ENCODE measurements around the gene AGBL4. TPM values are rescaled to one million over a fixed set of nuclear protein-coding genes. Genes with fewer than 3 reads are reported as not detected.
A peak's percentile ranks its signal among the peaks of the same experiment; 100 is the strongest.
"Not testable (repeated sequence)": the region's sequence is repeated elsewhere in the genome, so short reads cannot be mapped to it uniquely, and the experiment has no call there.

AGBL4 gene
- total RNA-seq, 1 experiment from 2014 or later, result not detected

DNA sequence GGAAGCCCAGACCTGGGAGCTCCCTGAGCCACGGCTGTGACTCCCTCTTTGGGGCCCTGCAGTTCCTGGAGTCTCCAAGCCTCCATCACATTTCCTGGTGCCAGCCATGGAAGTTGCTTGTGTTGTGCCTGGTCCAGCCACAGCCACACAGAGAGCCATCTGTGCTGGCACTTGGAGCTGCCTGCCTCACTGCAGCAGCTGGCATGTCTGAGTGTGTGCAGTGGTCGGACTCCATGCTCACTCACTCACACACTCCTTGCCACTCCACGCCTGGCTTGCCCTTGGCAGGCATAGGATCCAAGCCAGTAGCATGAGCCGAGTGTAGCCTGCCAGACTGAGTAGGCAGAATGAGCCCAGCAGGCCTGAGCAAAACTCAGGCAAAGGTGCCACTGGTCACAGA, 730.7 kb downstream of the AGBL4 start:
- H3K9me3 ChIP-seq, result peaks cover 8% of the 10 kb centered on the region; the same call in 1 of the 2 replicates
- intact Hi-C loops (cut with micrococcal nuclease; ENCODE audit: unreplicated experiment), result no loop called here
- H3K4me1 Mint-ChIP-seq (ENCODE audit: low read depth, unreplicated experiment), result no peaks in the 10 kb centered on the region
- H3K4me3 ChIP-seq (ENCODE audit: low read depth, low read length), result no peak overlapping the region
- DNase-seq, result no peak
- no TSS peak for BruUV-seq (replicated peaks)
- H3K27me3 ChIP-seq (replicated peaks; ENCODE audit: control insufficient read depth, insufficient read depth, low read length), result no peaks in the 10 kb centered on the region
- no peaks in the 10 kb centered on the region for H3K36me3 ChIP-seq (ENCODE audit: control insufficient read depth, insufficient read depth, low read length)
- H3K4me1 ChIP-seq, result no peaks in the 10 kb centered on the region
- H3K27ac Mint-ChIP-seq (ENCODE audit: unreplicated experiment), result no peak overlapping the region
- peaks cover 22% of the 10 kb centered on the region for H3K9me3 Mint-ChIP-seq (ENCODE audit: unreplicated experiment)
- TF ChIP-seq CTCF (IDR thresholded peaks at IDR 0.05; ENCODE audit: insufficient read depth in 1 of 2, low read depth in 1 of 2, low read length in 1 of 2, severe bottlenecking in 1 of 2, unreplicated experiment in 1 of 2), result no peak
- H3K27me3 Mint-ChIP-seq (ENCODE audit: insufficient read depth, unreplicated experiment), result no peaks in the 10 kb centered on the region
- H3K36me3 Mint-ChIP-seq (ENCODE audit: insufficient read depth, unreplicated experiment), result peaks cover 5% of the 10 kb centered on the region
- POLR2A ChIA-PET, result no interaction called here
- CTCF ChIA-PET, result no interaction called here
- no peak overlapping the region for H3K4me3 Mint-ChIP-seq (ENCODE audit: unreplicated experiment)

DNA sequence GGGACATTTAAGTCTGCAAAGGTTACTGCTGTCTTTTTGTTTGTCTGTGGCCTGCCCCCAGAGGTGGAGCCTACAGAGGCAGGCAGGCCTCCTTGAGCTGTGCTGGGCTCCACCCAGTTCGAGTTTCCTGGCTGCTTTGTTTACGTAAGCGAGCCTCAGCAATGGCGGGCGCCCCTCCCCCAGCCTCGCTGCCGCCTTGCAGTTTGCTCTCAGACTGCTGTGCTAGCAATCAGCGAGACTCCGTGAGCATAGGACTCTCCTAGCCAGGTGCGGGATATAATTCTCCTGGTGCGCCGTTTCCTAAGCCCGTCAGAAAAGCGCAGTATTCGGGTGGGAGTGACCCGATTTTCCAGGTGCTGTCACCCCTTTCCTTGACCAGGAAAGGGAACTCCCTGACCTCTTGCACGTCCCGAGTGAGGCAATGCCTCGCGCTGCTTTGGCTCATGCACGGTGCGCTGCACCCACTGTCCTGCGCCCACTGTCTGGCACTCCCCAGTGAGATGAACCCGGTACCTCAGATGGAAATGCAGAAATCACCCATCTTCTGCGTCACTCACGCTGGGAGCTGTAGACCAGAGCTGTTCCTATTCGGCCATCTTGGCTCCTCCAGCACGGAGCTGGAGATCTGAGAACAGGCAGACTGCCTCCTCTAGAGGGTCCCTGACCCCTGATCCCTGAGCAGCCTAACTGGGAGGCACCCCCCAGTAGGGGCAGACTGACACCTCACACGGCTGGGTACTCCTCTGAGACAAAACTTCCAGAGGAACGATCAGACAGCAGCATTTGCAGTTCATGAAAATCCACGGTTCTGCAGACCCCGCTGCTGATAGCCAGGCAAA, 766.3 kb downstream of the AGBL4 start:
- H3K4me3 Mint-ChIP-seq (ENCODE audit: unreplicated experiment); H3K4me1 Mint-ChIP-seq (ENCODE audit: low read depth, unreplicated experiment); POLR2A ChIA-PET; H3K27ac Mint-ChIP-seq (ENCODE audit: unreplicated experiment); H3K27me3 ChIP-seq (replicated peaks; ENCODE audit: control insufficient read depth, insufficient read depth, low read length); H3K4me3 ChIP-seq (ENCODE audit: low read depth, low read length); H3K4me1 ChIP-seq; H3K27me3 Mint-ChIP-seq (ENCODE audit: insufficient read depth, unreplicated experiment); BruUV-seq (replicated peaks); intact Hi-C loops (cut with micrococcal nuclease; ENCODE audit: unreplicated experiment); H3K36me3 ChIP-seq (ENCODE audit: control insufficient read depth, insufficient read depth, low read length); H3K36me3 Mint-ChIP-seq (ENCODE audit: insufficient read depth, unreplicated experiment); H3K9me3 ChIP-seq; CTCF ChIA-PET: not testable (repeated sequence)
- peak in 1 of 2 experiments; percentile 1 for DNase-seq
- H3K9me3 Mint-ChIP-seq (ENCODE audit: unreplicated experiment), result peaks cover 29% of the 10 kb centered on the region

GRCh38 chr1:49252917-49253316, 770.8 kb downstream of the AGBL4 start:
- TF ChIP-seq CTCF (IDR thresholded peaks at IDR 0.05; ENCODE audit: insufficient read depth in 1 of 2, low read depth in 1 of 2, low read length in 1 of 2, severe bottlenecking in 1 of 2, unreplicated experiment in 1 of 2), result no peak
- H3K27me3 ChIP-seq (replicated peaks; ENCODE audit: control insufficient read depth, insufficient read depth, low read length), result no peaks in the 10 kb centered on the region
- ChIA-PET CTCF (no interaction called here), POLR2A (no interaction called here)
- H3K4me1 ChIP-seq, result no peaks in the 10 kb centered on the region
- intact Hi-C loops (cut with micrococcal nuclease; ENCODE audit: unreplicated experiment), result no loop called here
- no peak overlapping the region for H3K4me3 Mint-ChIP-seq (ENCODE audit: unreplicated experiment)
- peaks cover 48% of the 10 kb centered on the region for H3K9me3 Mint-ChIP-seq (ENCODE audit: unreplicated experiment)
- no peak for DNase-seq
- H3K9me3 ChIP-seq, result no peaks in the 10 kb centered on the region
- no peak overlapping the region for H3K4me3 ChIP-seq (ENCODE audit: low read depth, low read length)
- H3K36me3 Mint-ChIP-seq (ENCODE audit: insufficient read depth, unreplicated experiment), result no peaks in the 10 kb centered on the region
- BruUV-seq (replicated peaks), result no TSS peak
- H3K27ac Mint-ChIP-seq (ENCODE audit: unreplicated experiment), result no peak overlapping the region
- H3K27me3 Mint-ChIP-seq (ENCODE audit: insufficient read depth, unreplicated experiment), result no peaks in the 10 kb centered on the region
- H3K4me1 Mint-ChIP-seq (ENCODE audit: low read depth, unreplicated experiment), result no peaks in the 10 kb centered on the region
- no peaks in the 10 kb centered on the region for H3K36me3 ChIP-seq (ENCODE audit: control insufficient read depth, insufficient read depth, low read length)
